Stimulated activated naive B cell treated with anti-CD40 and anti-IgM and Interleukin-4, amounts not matched to agents 10 μg/mL and 1 μg/mL and 100 μg/mL, for 72 hours (primary cell): ENCODE data around the gene GABRA4.

Source experiments
- ATAC-seq, 2 donors: fragments of 150-1000 bp; cut with Tn5 transposase; replicated peaks; 2 replicates each; pipeline ENCODE4 v1.10.0; 2021; ENCODE audit warnings: moderate library complexity in 1 of 2
- DNase-seq: peaks from one replicate; pipeline ENCODE4 v3.0.0; 2021
- H3K27ac Mint-ChIP-seq: one replicate; pipeline ENCODE4 v1.8.0; 2022; ENCODE audit warnings: mild to moderate bottlenecking, mixed read lengths
- H3K27me3 Mint-ChIP-seq, 2 donors: one replicate each; pipeline ENCODE4 v1.8.0; 2022; ENCODE audit warnings: mixed read lengths in 2 of 2
- H3K36me3 Mint-ChIP-seq, 2 donors: one replicate each; pipeline ENCODE4 v1.8.0; 2022; ENCODE audit warnings: mixed read lengths in 2 of 2, mild to moderate bottlenecking in 1 of 2
- H3K4me1 Mint-ChIP-seq, 2 donors: one replicate each; pipeline ENCODE4 v1.8.0; 2022; ENCODE audit warnings: mixed read lengths in 2 of 2, mild to moderate bottlenecking in 1 of 2
- H3K4me3 Mint-ChIP-seq, 2 donors: one replicate each; pipeline ENCODE4 v1.8.0; 2022; ENCODE audit warnings: mild to moderate bottlenecking in 2 of 2, mixed read lengths in 2 of 2, moderate library complexity in 1 of 2
- H3K9me3 Mint-ChIP-seq, 2 donors: one replicate each; pipeline ENCODE4 v1.8.0; 2022; ENCODE audit warnings: mixed read lengths in 2 of 2, mild to moderate bottlenecking in 1 of 2

Gene GABRA4

GRCh38 chr4:46993075-46994006 is at the start of gene GABRA4:
Gene GABRA4 (minus strand): TSS chr4:46993581. CDS start chr4:46993424, 157 bp downstream.
- DNase-seq (peak; percentile 3), ATAC-seq (peak; percentile 23 to 39)
- Mint-ChIP-seq H3K4me3 (peak within 1 kb of the TSS; percentile 39 to 65), H3K4me1 (peaks cover 3 to 22% of the 10 kb centered on the region in 2 donors), H3K9me3 (no peaks in the 10 kb centered on the region), H3K36me3 (no peaks in the 10 kb centered on the region), H3K27me3 (peaks cover 33 to 40% of the 10 kb centered on the region in 2 donors), H3K27ac (peak within 1 kb of the TSS; percentile 14)

GRCh38 chr4:47040828-47041227 is 47.4 kb upstream of the GABRA4 start:
- no peak overlapping the region for H3K4me3 Mint-ChIP-seq
- H3K4me1 Mint-ChIP-seq, result no peaks in the 10 kb centered on the region
- H3K9me3 Mint-ChIP-seq, result no peaks in the 10 kb centered on the region
- H3K27ac Mint-ChIP-seq, result no peak overlapping the region
- H3K27me3 Mint-ChIP-seq, result peaks cover 0 to 5% of the 10 kb centered on the region in 2 donors
- ATAC-seq (no peak), DNase-seq (no peak)
- H3K36me3 Mint-ChIP-seq, result no peaks in the 10 kb centered on the region

GRCh38 chr4:47038263-47038662 is 44.9 kb upstream of the GABRA4 start:
- Mint-ChIP-seq H3K4me1 (no peaks in the 10 kb centered on the region), H3K27me3 (peaks cover 8 to 15% of the 10 kb centered on the region in 2 donors), H3K9me3 (no peaks in the 10 kb centered on the region), H3K36me3 (no peaks in the 10 kb centered on the region), H3K4me3 (no peak overlapping the region), H3K27ac (no peak overlapping the region)
- ATAC-seq (no peak), DNase-seq (no peak)

GRCh38 chr4:47032405-47033106 is 39.2 kb upstream of the GABRA4 start:
- DNase-seq, result peak; percentile 39
- peak overlapping the region; percentile 54 to 70 for H3K4me3 Mint-ChIP-seq
- H3K9me3 Mint-ChIP-seq, result no peaks in the 10 kb centered on the region
- peak; percentile 73 to 76 for ATAC-seq
- H3K36me3 Mint-ChIP-seq, result no peaks in the 10 kb centered on the region
- H3K27ac Mint-ChIP-seq, result peak overlapping the region; percentile 79
- peaks cover 33 to 42% of the 10 kb centered on the region in 2 donors for H3K27me3 Mint-ChIP-seq
- peaks cover 14 to 23% of the 10 kb centered on the region in 2 donors for H3K4me1 Mint-ChIP-seq

GRCh38 chr4:47031751-47032404 is 38.5 kb upstream of the GABRA4 start:
- DNase-seq (peak; percentile 29), ATAC-seq (peak; percentile 85)
- Mint-ChIP-seq H3K9me3 (no peaks in the 10 kb centered on the region), H3K36me3 (no peaks in the 10 kb centered on the region), H3K4me3 (peak overlapping the region; percentile 54 to 70), H3K4me1 (peaks cover 14 to 23% of the 10 kb centered on the region in 2 donors), H3K27me3 (peaks cover 33 to 42% of the 10 kb centered on the region in 2 donors), H3K27ac (peak overlapping the region; percentile 39)

GRCh38 chr4:47031011-47031678 is 37.8 kb upstream of the GABRA4 start, which contains the start of gene GABRB1:
Gene GABRB1 (plus strand): TSS chr4:47031567.
- peaks cover 33 to 42% of the 10 kb centered on the region in 2 donors for H3K27me3 Mint-ChIP-seq
- ATAC-seq (no peak), DNase-seq (no peak)
- peak within 1 kb of the TSS; percentile 54 to 70 for H3K4me3 Mint-ChIP-seq
- peak within 1 kb of the TSS; percentile 59 for H3K27ac Mint-ChIP-seq
- H3K4me1 Mint-ChIP-seq, result peaks cover 14 to 23% of the 10 kb centered on the region in 2 donors
- no peaks in the 10 kb centered on the region for H3K9me3 Mint-ChIP-seq
- H3K36me3 Mint-ChIP-seq, result no peaks in the 10 kb centered on the region

GRCh38 chr4:47017494-47017893 is 24.1 kb upstream of the GABRA4 start:
- Mint-ChIP-seq H3K4me1 (no peaks in the 10 kb centered on the region), H3K9me3 (peaks cover 0 to 4% of the 10 kb centered on the region in 2 donors), H3K4me3 (no peak overlapping the region), H3K36me3 (no peaks in the 10 kb centered on the region), H3K27ac (no peak overlapping the region), H3K27me3 (peaks cover 0 to 6% of the 10 kb centered on the region in 2 donors)
- DNase-seq, result no peak
- no peak for ATAC-seq

GRCh38 chr4:47017081-47017480 is 23.7 kb upstream of the GABRA4 start:
- Mint-ChIP-seq H3K27ac (no peak overlapping the region), H3K9me3 (peaks cover 0 to 4% of the 10 kb centered on the region in 2 donors), H3K36me3 (no peaks in the 10 kb centered on the region), H3K27me3 (peaks cover 0 to 6% of the 10 kb centered on the region in 2 donors), H3K4me1 (no peaks in the 10 kb centered on the region), H3K4me3 (no peak overlapping the region)
- no peak for DNase-seq
- ATAC-seq, result no peak

GRCh38 chr4:47013373-47013772 is 20.0 kb upstream of the GABRA4 start:
- DNase-seq, result no peak
- Mint-ChIP-seq H3K27ac (no peak overlapping the region), H3K36me3 (no peaks in the 10 kb centered on the region), H3K4me3 (no peak overlapping the region), H3K9me3 (peaks cover 0 to 1% of the 10 kb centered on the region in 2 donors), H3K27me3 (peaks cover 0 to 6% of the 10 kb centered on the region in 2 donors), H3K4me1 (peaks cover 3 to 8% of the 10 kb centered on the region in 2 donors)
- ATAC-seq, result no peak

- Mint-ChIP-seq H3K27ac (peak overlapping the region; percentile 67), H3K4me1 (peaks cover 3 to 8% of the 10 kb centered on the region in 2 donors), H3K36me3 (no peaks in the 10 kb centered on the region), H3K4me3 (no peak overlapping the region), H3K27me3 (no peaks in the 10 kb centered on the region), H3K9me3 (peaks cover 0 to 1% of the 10 kb centered on the region in 2 donors)
- DNase-seq, result no peak
- ATAC-seq, result no peak
Observed at GRCh38 chr4:47012676-47013075, 19.3 kb upstream of the GABRA4 start.

GRCh38 chr4:47010912-47011446 is 17.6 kb upstream of the GABRA4 start:
- Mint-ChIP-seq H3K27ac (peak overlapping the region; percentile 9), H3K4me3 (no peak overlapping the region), H3K4me1 (peaks cover 3 to 8% of the 10 kb centered on the region in 2 donors), H3K9me3 (peaks cover 0 to 1% of the 10 kb centered on the region in 2 donors), H3K36me3 (no peaks in the 10 kb centered on the region), H3K27me3 (no peaks in the 10 kb centered on the region)
- DNase-seq (no peak), ATAC-seq (peak in 1 of 2 donors; percentile 41)

- Mint-ChIP-seq H3K4me3 (no peak overlapping the region), H3K27ac (no peak overlapping the region), H3K36me3 (no peaks in the 10 kb centered on the region), H3K27me3 (no peaks in the 10 kb centered on the region), H3K4me1 (peaks cover 3 to 8% of the 10 kb centered on the region in 2 donors), H3K9me3 (peaks cover 0 to 1% of the 10 kb centered on the region in 2 donors)
- ATAC-seq (no peak), DNase-seq (no peak)
Observed at GRCh38 chr4:47010347-47010911, 17.0 kb upstream of the GABRA4 start.

GRCh38 chr4:47002580-47002979 is 9.2 kb upstream of the GABRA4 start:
- Mint-ChIP-seq H3K4me3 (no peak overlapping the region), H3K36me3 (no peaks in the 10 kb centered on the region), H3K4me1 (no peaks in the 10 kb centered on the region), H3K27ac (no peak overlapping the region), H3K9me3 (no peaks in the 10 kb centered on the region), H3K27me3 (no peaks in the 10 kb centered on the region)
- ATAC-seq (no peak), DNase-seq (no peak)
